ENCODE data around the gene ZBP1.

The ZBP1 gene

DNA sequence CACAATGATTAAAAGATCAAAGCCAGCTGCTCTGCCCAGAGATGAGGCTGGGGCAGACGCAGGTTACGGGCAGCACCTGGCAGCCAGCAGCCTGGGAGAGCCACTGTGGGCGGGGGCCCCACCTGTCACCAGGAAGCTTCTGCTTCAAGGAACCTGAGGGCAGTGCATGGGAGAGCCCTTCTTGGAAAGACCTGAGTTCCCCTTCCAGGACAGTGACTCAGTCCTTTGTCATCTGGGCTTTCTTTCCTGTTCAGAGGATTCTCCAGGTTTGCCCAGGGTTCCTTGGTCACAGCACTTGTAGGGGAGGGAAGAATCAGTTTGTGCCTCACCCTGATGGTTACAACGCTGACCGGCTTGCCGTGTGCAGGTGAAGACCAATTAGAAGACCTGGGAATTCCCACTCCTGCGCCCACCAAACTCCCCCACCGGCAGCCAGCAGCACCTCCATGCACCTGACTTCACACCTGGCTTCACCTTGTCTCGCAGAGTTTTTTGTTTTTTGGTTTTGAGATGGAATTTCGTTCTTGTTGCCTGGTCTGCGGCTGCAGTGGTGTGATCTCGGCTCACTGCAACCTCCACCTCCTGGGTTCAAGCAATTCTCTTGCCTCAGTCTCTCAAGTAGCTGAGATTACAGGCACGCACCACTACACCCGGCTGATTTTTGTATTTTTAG lies 2.0 kb downstream of the ZBP1 start:
- peak; percentile 22 for DNase-seq (ENCODE audit: low read depth, low spot score)

- no peak for DNase-seq (ENCODE audit: low read depth, low spot score)
These were observed 3.0 kb downstream of the ZBP1 start for GRCh38 chr20:57617079-57617795.

DNA sequence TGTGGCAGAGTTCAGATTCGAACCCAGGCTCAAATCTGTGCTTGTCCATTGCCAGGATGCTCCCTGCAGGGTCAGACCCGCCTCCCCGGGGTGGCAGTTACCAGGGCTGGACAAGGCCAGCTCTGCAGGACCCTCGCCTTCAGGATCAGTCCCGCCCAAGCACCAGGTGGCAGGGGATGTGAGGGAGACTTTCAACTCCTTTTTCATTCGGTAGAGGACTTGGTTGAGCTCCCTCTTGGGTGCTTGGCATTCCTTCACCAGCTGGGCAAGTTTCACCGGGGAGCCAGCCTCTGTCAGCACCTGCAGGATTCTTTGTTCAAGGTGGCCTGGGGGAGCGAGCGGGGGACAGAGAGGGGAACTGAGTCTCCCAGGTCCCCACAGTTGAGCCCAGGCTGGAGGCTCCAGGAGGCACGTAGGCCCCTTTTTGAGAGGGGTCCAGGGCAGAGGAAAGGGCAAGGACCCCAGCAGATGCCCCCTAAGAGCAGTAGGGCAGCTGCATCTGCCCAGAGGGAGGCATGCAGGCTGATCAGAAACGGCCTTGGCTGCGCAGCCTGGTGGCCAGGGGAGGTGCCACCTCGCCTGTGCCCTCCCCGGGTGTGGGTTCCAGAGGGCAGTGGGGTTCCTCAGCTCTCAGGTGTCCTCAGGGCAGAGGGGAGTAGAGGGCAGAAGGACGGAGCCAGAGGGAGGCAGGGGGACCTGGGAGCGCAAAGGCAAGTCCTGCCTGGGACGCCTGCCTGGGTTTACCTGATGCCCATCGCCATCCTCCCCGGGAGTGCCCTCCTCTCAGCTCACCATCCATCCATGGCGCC lies 3.9 kb downstream of the ZBP1 start:
- no peak for DNase-seq (ENCODE audit: low read depth, low spot score)

- DNase-seq (ENCODE audit: low read depth, low spot score): no peak
These were observed 4.8 kb downstream of the ZBP1 start for GRCh38 chr20:57615445-57615811.

DNA sequence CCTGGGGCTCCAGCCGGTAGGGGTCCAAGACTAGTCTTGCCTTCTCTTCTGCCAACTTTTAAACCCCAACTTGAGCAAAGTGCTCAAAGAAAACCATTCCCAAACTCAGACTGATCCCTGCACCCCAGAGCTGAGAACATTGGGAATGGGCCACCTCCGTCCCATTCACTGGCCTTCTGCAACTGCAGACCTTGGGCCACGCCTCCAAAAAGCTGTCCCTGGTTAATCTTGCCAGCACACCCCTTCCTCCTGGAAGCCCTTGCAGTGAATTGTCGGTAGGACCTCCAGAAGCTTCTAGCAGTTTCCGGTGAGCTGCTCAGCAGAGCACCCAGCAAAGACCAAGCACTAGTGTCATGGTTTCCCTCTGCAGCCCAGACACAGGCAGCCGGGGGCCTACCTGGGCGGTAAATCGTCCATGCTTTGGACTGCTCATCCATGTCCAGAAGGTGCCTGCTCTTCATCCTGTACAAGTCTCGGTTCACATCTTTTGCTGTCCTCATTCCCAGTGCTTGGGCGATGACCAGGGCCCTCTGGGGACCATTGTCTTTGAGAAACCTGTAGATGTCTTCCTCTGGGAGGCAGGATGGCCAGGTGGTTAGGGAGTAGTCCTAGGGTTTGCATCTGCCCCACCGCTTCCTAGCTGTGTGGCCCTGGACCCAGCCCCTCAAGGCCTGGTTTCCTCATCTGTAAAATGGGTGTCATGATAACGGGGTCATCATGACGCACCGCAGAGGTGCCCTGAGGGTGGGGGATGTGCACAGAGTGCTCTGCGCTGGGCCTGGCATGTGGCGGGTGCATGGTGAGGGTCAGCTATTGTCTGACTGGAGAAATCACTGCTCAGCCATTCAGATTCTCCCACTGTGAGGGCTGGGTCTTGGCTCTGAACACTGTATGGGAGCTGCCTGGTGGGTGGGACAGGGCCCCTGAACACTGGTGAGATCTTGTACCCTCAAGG lies 5.5 kb downstream of the ZBP1 start:
- DNase-seq (ENCODE audit: low read depth, low spot score): no peak

DNA sequence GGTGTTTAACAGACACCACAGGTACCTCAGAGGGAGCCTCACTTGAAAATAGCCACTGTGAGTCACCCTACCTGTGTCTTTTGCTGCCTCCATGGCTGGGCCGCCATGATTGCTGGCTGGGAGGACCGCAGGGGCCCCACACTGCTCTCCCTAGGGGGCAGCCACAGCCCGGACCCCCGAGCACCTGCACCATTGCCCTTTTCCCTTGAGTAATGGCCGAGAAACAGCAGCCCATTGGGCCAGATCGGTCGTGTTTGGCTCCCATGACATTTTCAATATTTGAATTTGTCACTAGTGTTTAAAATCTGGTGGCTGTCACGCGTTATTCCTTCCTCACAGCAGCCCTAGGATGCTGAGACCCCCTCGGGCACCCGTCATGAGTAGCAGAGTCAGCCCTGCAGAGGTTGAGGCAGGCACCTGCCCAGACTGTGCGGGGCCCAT lies 6.7 kb downstream of the ZBP1 start:
- no peak for DNase-seq (ENCODE audit: low read depth, low spot score)

- no peak for DNase-seq (ENCODE audit: low read depth, low spot score)
These were observed 7.3 kb downstream of the ZBP1 start for GRCh38 chr20:57612916-57613315.

GRCh38 chr20:57612436-57612835 lies 7.8 kb downstream of the ZBP1 start:
- DNase-seq (ENCODE audit: low read depth, low spot score): no peak

GRCh38 chr20:57611586-57612311 lies 8.5 kb downstream of the ZBP1 start:
- no peak for DNase-seq (ENCODE audit: low read depth, low spot score)

DNA sequence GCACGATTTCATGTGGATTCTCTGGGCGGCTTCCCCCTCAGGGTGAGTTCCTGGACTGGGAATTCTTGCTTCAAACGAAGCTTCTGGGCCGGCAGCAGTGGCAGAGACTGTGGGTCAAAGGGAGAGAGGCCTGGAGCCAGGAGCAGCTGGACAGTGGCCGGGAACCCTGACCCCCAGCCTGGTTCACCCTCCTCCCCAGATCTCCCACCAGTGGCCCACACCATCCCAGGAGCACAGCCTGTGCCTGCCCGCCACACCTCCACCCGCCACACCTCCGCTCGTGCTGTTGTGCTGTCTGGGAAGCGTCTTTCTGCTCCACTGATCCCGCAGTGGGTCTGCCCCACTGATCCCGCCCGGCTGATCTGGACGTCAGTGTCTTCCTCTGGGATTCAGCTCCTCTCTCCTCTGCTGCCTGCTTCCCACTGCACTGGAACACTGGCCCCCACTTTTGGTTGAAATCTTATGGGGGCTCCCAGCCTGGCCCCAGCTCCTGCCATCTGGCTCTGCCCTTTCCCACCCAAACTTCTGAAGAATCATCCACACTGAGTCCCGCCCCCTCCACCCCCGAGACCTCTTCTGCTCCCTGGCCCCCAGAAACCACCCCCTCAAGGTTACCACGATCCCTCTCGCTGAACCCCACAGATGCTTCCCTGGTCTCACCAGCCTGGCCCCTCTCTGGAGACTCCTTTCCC lies 9.8 kb downstream of the ZBP1 start:
- no peak for DNase-seq (ENCODE audit: low read depth, low spot score)

DNA sequence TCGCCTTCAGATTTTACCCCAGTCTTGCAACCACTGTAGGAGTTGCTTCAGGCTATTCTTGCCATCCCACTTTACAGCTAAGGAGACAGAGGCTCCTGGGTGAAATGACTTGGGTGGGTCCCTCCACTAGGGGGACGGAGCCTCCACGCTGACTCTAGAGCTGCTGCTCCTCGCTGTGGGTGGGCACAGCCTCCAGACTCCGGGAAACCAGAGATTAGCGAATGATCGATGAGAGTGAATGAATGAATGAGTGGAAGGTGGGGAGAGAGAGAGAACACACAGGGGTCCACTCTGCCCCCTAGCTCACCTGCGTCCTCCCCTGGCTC lies 10.4 kb downstream of the ZBP1 start:
- no peak for DNase-seq (ENCODE audit: low read depth, low spot score)

DNA sequence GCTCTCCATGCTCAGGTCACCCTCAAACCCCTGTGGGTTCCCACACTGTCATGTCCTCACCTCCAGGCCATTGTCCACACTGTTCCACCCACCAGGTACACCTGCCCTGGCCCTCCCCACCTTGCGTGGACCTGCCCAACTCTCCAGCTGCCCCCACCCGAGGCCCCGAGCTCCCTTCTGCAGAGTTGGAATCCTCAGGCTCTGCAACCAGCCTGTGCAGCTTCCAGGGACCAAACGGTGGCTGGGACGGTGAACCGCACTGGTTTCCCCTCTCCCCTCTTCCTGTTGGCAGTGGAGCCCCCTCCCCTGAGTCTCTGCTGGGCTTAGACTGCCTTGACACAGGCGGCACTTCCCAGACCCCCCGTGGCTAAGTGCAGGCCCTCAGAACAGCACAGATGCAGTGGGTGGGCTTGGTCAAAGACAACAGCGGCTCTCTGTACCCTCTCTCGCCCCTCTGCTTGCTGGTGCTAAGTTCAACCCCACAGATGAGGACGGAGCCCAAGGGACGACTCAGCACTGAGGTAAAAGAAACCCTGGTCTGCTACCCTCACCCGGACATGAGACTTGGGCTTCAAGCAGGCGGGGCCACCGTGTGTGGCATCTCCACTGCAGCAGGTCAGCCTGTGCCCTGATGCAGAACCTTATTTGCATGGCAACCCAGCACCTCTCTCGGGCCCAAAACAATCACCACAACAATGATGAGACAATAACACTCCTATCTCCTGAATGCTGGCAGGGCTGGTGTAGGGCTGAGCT lies 11.0 kb downstream of the ZBP1 start:
- no peak for DNase-seq (ENCODE audit: low read depth, low spot score)

DNA sequence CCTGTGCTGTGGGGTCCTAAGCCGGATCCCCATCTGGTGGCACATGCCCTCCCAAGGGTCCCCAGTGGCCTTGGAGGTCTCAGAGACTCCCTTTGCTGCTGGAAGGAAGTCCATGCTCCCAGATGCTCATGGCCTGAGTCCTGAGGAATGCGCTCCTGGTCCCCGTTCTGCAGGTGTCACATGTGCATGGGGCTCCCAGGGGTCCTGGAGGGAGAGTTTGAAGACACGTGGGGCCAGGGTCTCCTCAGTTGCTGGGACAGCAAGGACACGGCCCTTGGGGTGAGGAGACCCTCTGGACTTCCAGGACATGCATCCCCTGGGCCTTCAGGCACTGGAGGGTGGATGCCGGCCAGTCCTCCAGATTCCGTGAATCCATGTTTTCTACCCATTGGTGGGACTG lies 11.7 kb downstream of the ZBP1 start:
- DNase-seq (ENCODE audit: low read depth, low spot score): no peak

GRCh38 chr20:57605878-57606277 lies 14.3 kb downstream of the ZBP1 start:
- no peak for DNase-seq (ENCODE audit: low read depth, low spot score)

DNA sequence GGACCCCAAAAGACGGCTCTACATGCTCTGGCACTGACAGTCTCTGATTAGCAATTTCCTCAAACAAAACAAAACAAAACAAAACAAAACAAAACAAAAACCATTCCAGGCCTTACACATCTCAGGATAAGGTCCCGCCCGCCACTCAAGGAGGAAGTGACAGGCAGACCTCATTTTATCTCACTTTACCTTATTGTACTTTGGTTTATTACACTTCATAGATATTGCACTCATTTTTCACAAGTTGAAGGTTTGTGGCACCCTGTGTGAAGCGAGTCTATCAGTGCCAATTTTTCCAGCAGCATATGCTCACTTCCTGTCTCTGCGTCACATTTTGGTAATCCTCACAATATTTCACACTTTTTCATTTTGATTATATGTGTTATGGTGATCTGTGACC lies 15.2 kb downstream of the ZBP1 start:
- DNase-seq (ENCODE audit: low read depth, low spot score): no peak

- DNase-seq (ENCODE audit: low read depth, low spot score): no peak
These were observed 17.1 kb downstream of the ZBP1 start for GRCh38 chr20:57603120-57603519.

- no peak for DNase-seq (ENCODE audit: low read depth, low spot score)
These were observed 18.5 kb downstream of the ZBP1 start for GRCh38 chr20:57601737-57602136.

DNA sequence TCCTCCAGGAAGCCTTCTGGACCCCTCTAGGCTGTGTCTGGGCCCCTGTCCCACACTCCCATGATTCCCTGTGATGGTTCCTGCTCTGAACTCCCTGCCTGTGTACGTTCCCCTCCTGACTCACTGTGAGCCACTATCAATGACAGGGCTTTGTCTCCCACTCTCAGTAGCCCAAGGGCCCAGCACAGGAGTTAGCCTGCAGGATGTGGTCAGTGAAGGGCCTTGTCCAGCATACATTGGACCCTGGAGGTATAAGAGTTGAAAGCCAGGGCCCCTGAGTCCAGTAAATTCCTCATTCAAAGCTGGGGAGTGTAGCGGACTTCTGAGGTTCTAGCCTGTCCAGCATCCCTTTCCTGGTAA lies 19.0 kb downstream of the ZBP1 start:
- no peak for DNase-seq (ENCODE audit: low read depth, low spot score)

GRCh38 chr20:57600320-57601210 lies 19.7 kb downstream of the ZBP1 start:
- no peak for DNase-seq (ENCODE audit: low read depth, low spot score)
